ENCODE results near the gene ADAM15. TPM values are rescaled to one million over a fixed set of nuclear protein-coding genes. Genes with fewer than 3 reads are reported as not detected.

Gene ADAM15
- polyA plus RNA-seq, 3 donors: 44.5 to 202 (median 74.3) TPM

DNA sequence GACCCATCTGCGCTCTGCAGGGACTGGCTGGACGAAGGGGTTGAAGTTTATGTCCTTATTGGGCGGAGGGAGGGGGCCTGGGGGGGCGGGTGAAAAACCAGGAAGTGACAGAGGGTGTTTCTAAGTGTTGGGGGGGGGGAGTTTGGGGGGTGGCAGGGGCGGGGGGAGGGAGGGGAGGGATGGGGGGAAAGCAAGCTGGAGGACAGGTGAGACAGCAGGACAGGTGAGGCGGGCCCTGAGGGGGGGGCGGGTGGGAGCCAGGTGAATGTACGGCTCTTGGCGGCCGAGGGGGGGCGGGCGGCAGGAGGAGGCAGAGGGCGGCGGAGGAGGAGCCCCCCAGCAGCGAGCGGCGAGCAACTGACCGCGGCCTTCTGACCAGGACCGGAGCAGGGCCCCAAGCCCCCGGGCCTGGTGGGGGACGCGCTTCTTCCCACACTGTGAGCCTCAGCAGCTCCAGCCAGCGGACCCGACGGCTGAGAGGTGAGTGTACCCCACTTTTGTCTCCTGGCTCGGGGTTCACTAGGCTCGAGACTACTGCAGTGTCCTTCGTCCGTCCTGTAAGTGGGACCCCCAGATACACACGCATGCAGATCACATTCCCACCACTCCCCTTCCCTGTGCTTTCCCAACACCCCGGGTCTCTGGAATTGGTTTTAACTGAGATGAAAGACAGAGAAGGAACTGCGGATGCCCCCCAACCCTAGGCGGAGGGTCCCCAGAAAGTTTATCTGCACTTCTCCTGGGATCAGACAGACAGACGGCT lies 48.5 kb upstream of the ADAM15 start, which contains the start of gene ZBTB7B:
TSS of gene ZBTB7B (plus strand) at position 339 of the 763 bp plus-strand sequence. CDS start 11,859 bp downstream, outside the sequence.
- peaks cover 56% of the 10 kb centered on the region for H3K4me1 Mint-ChIP-seq
- H3K9me3 Mint-ChIP-seq: no peaks in the 10 kb centered on the region
- Histone ChIP-seq H3K27ac (ENCODE audit: low read depth in 1 of 2, low read length in 2 of 2) (peak within 1 kb of the TSS; percentile 95 to 99), H3K9ac (ENCODE audit: insufficient read depth, low read length, poor library complexity, severe bottlenecking) (peak within 1 kb of the TSS; percentile 85), H3K27me3 (ENCODE audit: control insufficient read depth in 2 of 2, insufficient read depth in 2 of 2, low read length in 2 of 2) (no peaks in the 10 kb centered on the region), H3K36me3 (replicated peaks in 1 of 2; ENCODE audit: control insufficient read depth in 1 of 2, insufficient read depth in 2 of 2, low read length in 2 of 2) (no peaks in the 10 kb centered on the region), H3K79me2 (ENCODE audit: insufficient read depth, low read length) (peaks cover 78% of the 10 kb centered on the region), H3K4me2 (replicated peaks; ENCODE audit: extremely low read depth, low read length, poor library complexity, severe bottlenecking) (peak within 1 kb of the TSS; percentile 100), H2AFZ (ENCODE audit: insufficient read depth, low read depth, low read length, poor library complexity, severe bottlenecking) (peak within 1 kb of the TSS; percentile 75), H3K4me3 (replicated peaks in 1 of 3; ENCODE audit: low read depth in 2 of 3, low read length in 3 of 3) (peak within 1 kb of the TSS; percentile 84 to 100 (median 99)), H3K9me3 (replicated peaks in 1 of 2; ENCODE audit: control insufficient read depth in 1 of 2, insufficient read depth in 1 of 2, low read length in 2 of 2) (no peaks in the 10 kb centered on the region), H4K20me1 (ENCODE audit: insufficient read depth, low read length) (peaks cover 19% of the 10 kb centered on the region), H3K4me1 (ENCODE audit: control insufficient read depth in 1 of 2, insufficient read depth in 2 of 2, low read length in 2 of 2) (peaks cover 66 to 72% of the 10 kb centered on the region in 2 donors)
- peaks cover 0 to 4% (median 0%) of the 10 kb centered on the region in 3 donors for H3K27me3 Mint-ChIP-seq (ENCODE audit: low read depth in 3 of 3)
- intact Hi-C loops (cut with micrococcal nuclease): loop anchor here (2.0 to 5.0 kb wide), 4 partner anchors 14 to 60 kb away; partner anchors contain the start of genes PYGO2 (in 2 of the 2), ADAM15 (in 1 of the 2) and EFNA4 (in 1 of the 2)
- peak within 1 kb of the TSS; percentile 92 to 100 (median 98) for H3K27ac Mint-ChIP-seq
- no peak for DNase-seq
- peaks cover 3 to 7% of the 10 kb centered on the region in 2 donors for H3K36me3 Mint-ChIP-seq
- WGBS (ENCODE audit: insufficient coverage): 0% methylated on average over 17 of the region's 35 CpGs
- H3K4me3 Mint-ChIP-seq: peak within 1 kb of the TSS; percentile 96 to 99
- TF ChIP-seq, protein P1, sequence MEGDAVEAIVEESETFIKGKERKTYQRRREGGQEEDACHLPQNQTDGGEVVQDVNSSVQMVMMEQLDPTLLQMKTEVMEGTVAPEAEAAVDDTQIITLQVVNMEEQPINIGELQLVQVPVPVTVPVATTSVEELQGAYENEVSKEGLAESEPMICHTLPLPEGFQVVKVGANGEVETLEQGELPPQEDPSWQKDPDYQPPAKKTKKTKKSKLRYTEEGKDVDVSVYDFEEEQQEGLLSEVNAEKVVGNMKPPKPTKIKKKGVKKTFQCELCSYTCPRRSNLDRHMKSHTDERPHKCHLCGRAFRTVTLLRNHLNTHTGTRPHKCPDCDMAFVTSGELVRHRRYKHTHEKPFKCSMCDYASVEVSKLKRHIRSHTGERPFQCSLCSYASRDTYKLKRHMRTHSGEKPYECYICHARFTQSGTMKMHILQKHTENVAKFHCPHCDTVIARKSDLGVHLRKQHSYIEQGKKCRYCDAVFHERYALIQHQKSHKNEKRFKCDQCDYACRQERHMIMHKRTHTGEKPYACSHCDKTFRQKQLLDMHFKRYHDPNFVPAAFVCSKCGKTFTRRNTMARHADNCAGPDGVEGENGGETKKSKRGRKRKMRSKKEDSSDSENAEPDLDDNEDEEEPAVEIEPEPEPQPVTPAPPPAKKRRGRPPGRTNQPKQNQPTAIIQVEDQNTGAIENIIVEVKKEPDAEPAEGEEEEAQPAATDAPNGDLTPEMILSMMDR (IDR thresholded peaks at IDR 0.05): no peak

DNA sequence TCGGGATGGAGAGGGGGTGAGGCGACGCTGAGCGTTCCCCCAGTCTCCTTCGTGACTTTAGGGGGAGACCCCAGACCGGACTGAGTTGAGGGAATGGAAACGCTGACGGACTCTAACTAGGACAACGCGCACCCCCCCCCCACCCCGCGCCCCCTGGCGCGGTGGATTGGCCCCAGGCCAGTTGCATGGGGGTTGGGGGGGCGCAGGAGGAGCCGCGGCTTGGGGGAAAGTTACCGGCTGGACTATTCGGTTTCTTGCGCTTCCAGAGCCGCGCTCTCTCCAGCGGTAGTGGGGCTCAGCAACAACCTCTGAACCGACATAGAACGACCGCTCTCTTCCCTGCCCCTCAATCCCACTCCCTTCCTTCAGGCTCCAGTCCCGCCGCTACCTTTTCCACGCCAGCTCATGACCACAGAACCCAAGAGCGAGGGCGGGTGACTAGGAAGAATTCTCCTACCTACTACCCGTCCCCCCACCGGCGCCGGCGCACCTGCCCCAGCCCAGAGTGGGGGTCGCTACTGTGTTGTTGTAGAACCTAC lies 47.8 kb upstream of the ADAM15 start:
- H3K27ac ChIP-seq (ENCODE audit: low read depth in 1 of 2, low read length in 2 of 2): peak overlapping the region; percentile 91 to 99
- peak in 1 of 3 donors; percentile 14 for DNase-seq
- peak overlapping the region; percentile 95 to 98 for H3K4me3 Mint-ChIP-seq
- H2AFZ ChIP-seq (ENCODE audit: insufficient read depth, low read depth, low read length, poor library complexity, severe bottlenecking): no peak overlapping the region
- H3K27me3 Mint-ChIP-seq (ENCODE audit: low read depth in 3 of 3): peaks cover 0 to 4% (median 0%) of the 10 kb centered on the region in 3 donors
- H3K27me3 ChIP-seq (ENCODE audit: control insufficient read depth in 2 of 2, insufficient read depth in 2 of 2, low read length in 2 of 2): no peaks in the 10 kb centered on the region
- H3K9me3 Mint-ChIP-seq: no peaks in the 10 kb centered on the region
- TF ChIP-seq, protein P1 (IDR thresholded peaks at IDR 0.05): no peak
- WGBS (ENCODE audit: insufficient coverage): 0% methylated on average over 11 of the region's 37 CpGs
- no peaks in the 10 kb centered on the region for H3K9me3 ChIP-seq (replicated peaks in 1 of 2; ENCODE audit: control insufficient read depth in 1 of 2, insufficient read depth in 1 of 2, low read length in 2 of 2)
- H3K4me3 ChIP-seq (replicated peaks in 1 of 3; ENCODE audit: low read depth in 2 of 3, low read length in 3 of 3): peak overlapping the region; percentile 84 to 100 (median 99)
- intact Hi-C loops (cut with micrococcal nuclease): loop anchor here (2.0 to 5.0 kb wide), 4 partner anchors 14 to 59 kb away; partner anchors contain the start of genes PYGO2 (in 2 of the 2), ADAM15 (in 1 of the 2) and EFNA4 (in 1 of the 2)
- H3K27ac Mint-ChIP-seq: peak overlapping the region; percentile 92 to 99 (median 95)
- H3K4me1 Mint-ChIP-seq: peaks cover 50% of the 10 kb centered on the region
- H3K4me1 ChIP-seq (ENCODE audit: control insufficient read depth in 1 of 2, insufficient read depth in 2 of 2, low read length in 2 of 2): peaks cover 65 to 72% of the 10 kb centered on the region in 2 donors
- H3K36me3 ChIP-seq (replicated peaks in 1 of 2; ENCODE audit: control insufficient read depth in 1 of 2, insufficient read depth in 2 of 2, low read length in 2 of 2): no peaks in the 10 kb centered on the region
- H3K36me3 Mint-ChIP-seq: peaks cover 3 to 7% of the 10 kb centered on the region in 2 donors
- peaks cover 13% of the 10 kb centered on the region for H4K20me1 ChIP-seq (ENCODE audit: insufficient read depth, low read length)
- peak overlapping the region; percentile 100 for H3K4me2 ChIP-seq (replicated peaks; ENCODE audit: extremely low read depth, low read length, poor library complexity, severe bottlenecking)
- H3K9ac ChIP-seq (ENCODE audit: insufficient read depth, low read length, poor library complexity, severe bottlenecking): peak overlapping the region; percentile 85
- peaks cover 85% of the 10 kb centered on the region for H3K79me2 ChIP-seq (ENCODE audit: insufficient read depth, low read length)

Measured in CD14-positive monocyte (primary cell).